ENCODE data around the gene GABARAP.

GABARAP gene

DNA sequence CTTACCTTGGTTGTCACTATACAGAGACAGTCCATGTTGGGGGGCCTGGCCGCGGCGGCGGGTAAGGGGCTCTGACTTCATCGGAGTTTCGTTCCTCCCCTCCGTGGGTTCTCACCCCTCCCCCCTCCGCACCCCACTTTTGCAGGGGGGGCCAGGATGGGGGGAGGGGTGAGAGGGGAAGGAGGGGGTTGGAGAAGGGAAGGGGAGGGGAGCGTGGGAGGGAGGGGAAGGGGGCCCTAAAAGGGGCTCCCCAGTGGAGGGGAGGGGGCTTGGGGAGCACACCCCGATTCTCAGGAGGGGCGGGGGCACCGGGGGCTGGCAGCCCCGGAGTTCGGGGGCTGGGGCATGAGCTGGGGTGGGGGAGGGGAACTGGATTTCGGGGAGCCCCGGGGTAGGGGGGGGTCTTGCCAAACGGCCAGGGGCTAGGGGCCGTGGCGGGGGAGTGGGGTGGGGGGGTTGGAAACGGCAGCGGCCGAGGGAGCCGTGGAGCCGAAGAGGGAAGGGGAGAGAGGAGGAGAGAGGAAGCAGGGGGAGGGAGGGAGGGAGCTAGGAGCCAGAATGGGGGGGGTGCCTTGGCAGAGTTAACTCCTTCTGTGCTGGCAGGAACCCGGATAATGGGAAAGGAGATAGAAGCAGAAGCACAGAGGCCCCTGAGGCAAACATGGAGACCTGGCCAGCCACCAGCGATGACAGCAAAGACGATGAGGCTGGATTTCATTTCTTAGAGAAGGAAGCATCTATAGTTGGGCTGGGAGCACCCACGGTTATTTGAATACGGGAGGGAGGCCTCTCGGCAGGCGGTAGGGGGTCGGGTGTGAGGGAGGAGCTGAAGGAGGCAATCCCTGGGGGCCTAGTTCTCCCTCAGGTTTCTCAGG lies 24.9 kb downstream of the GABARAP start:
- Histone ChIP-seq H3K27me3 (ENCODE audit: insufficient read depth, low read depth) (no peaks in the 10 kb centered on the region), H2AFZ (ENCODE audit: low read depth) (no peak overlapping the region), H3K4me3 (IDR thresholded peaks at IDR 0.05; ENCODE audit: insufficient read depth, low read depth, low read length) (no peak overlapping the region), H3K4me1 (ENCODE audit: low read depth, poor library complexity, severe bottlenecking) (no peaks in the 10 kb centered on the region), H3K4me2 (no peak overlapping the region), H3K36me3 (ENCODE audit: insufficient read depth) (no peaks in the 10 kb centered on the region), H4K20me1 (ENCODE audit: insufficient read depth) (no peaks in the 10 kb centered on the region), H3K27ac (no peak overlapping the region), H3K79me2 (ENCODE audit: insufficient read depth, low read depth) (no peaks in the 10 kb centered on the region), H3K9ac (no peak overlapping the region)
- TF ChIP-seq CTCF (conservative IDR thresholded peaks at IDR 0.05; ENCODE audit: low read depth, low read length) = no peak

GRCh38 chr17:7216242-7217112 lies 25.8 kb downstream of the GABARAP start:
- Histone ChIP-seq H4K20me1 (ENCODE audit: insufficient read depth) (no peaks in the 10 kb centered on the region), H3K9ac (no peak overlapping the region), H3K4me2 (no peak overlapping the region), H2AFZ (ENCODE audit: low read depth) (no peak overlapping the region), H3K4me1 (ENCODE audit: low read depth, poor library complexity, severe bottlenecking) (no peaks in the 10 kb centered on the region), H3K4me3 (IDR thresholded peaks at IDR 0.05; ENCODE audit: insufficient read depth, low read depth, low read length) (no peak overlapping the region), H3K36me3 (ENCODE audit: insufficient read depth) (no peaks in the 10 kb centered on the region), H3K79me2 (ENCODE audit: insufficient read depth, low read depth) (no peaks in the 10 kb centered on the region), H3K27me3 (ENCODE audit: insufficient read depth, low read depth) (no peaks in the 10 kb centered on the region), H3K27ac (no peak overlapping the region)
- no peak for TF ChIP-seq CTCF (conservative IDR thresholded peaks at IDR 0.05; ENCODE audit: low read depth, low read length)

DNA sequence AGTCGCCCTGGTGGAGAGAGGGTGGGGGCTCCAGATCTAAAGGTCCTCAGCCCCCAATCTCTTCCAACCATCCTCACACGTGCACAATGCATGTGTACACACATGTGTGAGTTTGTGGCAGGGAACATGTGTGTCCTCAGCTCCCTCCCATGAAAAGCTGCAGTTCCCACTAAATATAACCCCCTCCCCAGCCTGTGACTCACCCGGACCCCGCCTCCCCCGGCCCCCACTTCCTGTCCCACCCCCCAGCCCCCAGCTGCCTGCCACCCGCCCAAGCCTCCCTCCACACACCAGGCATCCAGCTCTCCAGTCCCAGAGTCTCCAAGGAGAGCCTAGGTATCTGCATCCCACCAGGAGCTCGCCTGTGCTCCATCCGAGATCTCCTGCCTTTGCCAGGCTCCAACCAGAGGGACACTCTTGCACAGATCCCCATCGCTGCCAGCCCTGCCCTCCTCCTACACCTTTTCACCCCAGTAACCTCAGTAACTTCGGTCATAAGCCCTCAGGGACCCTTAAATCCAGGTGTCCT lies 26.5 kb downstream of the GABARAP start:
- no peaks in the 10 kb centered on the region for H4K20me1 ChIP-seq (ENCODE audit: insufficient read depth)
- TF ChIP-seq CTCF (conservative IDR thresholded peaks at IDR 0.05; ENCODE audit: low read depth, low read length) = no peak
- no peak overlapping the region for H3K27ac ChIP-seq
- no peaks in the 10 kb centered on the region for H3K27me3 ChIP-seq (ENCODE audit: insufficient read depth, low read depth)
- no peaks in the 10 kb centered on the region for H3K4me1 ChIP-seq (ENCODE audit: low read depth, poor library complexity, severe bottlenecking)
- H2AFZ ChIP-seq (ENCODE audit: low read depth) = no peak overlapping the region
- H3K9ac ChIP-seq = no peak overlapping the region
- no peaks in the 10 kb centered on the region for H3K79me2 ChIP-seq (ENCODE audit: insufficient read depth, low read depth)
- H3K4me3 ChIP-seq (IDR thresholded peaks at IDR 0.05; ENCODE audit: insufficient read depth, low read depth, low read length) = no peak overlapping the region
- H3K36me3 ChIP-seq (ENCODE audit: insufficient read depth) = no peaks in the 10 kb centered on the region
- no peak overlapping the region for H3K4me2 ChIP-seq

GRCh38 chr17:7215136-7215638 lies 27.1 kb downstream of the GABARAP start:
- Histone ChIP-seq H3K4me2 (no peak overlapping the region), H3K9ac (no peak overlapping the region), H3K27ac (no peak overlapping the region), H3K27me3 (ENCODE audit: insufficient read depth, low read depth) (no peaks in the 10 kb centered on the region), H4K20me1 (ENCODE audit: insufficient read depth) (no peaks in the 10 kb centered on the region), H3K79me2 (ENCODE audit: insufficient read depth, low read depth) (no peaks in the 10 kb centered on the region), H3K4me3 (IDR thresholded peaks at IDR 0.05; ENCODE audit: insufficient read depth, low read depth, low read length) (no peak overlapping the region), H2AFZ (ENCODE audit: low read depth) (peak overlapping the region; percentile 14; the same call in 1 of the 2 replicates), H3K4me1 (ENCODE audit: low read depth, poor library complexity, severe bottlenecking) (no peaks in the 10 kb centered on the region), H3K36me3 (ENCODE audit: insufficient read depth) (no peaks in the 10 kb centered on the region)
- no peak for TF ChIP-seq CTCF (conservative IDR thresholded peaks at IDR 0.05; ENCODE audit: low read depth, low read length)
